Common myeloid progenitor, CD34-positive (primary cell): ENCODE measurements around the gene CACNA1A.
A peak's percentile ranks its signal among the peaks of the same experiment; 100 is the strongest.

Experiments
- CTCF ChIA-PET: fragments of 350-600 bp; sonication (Branson Sonifier 250); formaldehyde crosslinking; loops from one replicate; lab custom pipeline; 2021; ENCODE audit warnings: antibody characterized with exemption; lab: Charles Lee
- POLR2A ChIA-PET: fragments of 350-600 bp; sonication (Branson Sonifier 250); formaldehyde crosslinking; loops from one replicate; lab custom pipeline; 2021; ENCODE audit warnings: antibody characterized with exemption; lab: Charles Lee
- DNase-seq, 3 donors: peaks; one replicate each; pipeline versions ENCODE4 v3.0.0 to v3.0.0-alpha.2; 2013
- H3K27ac ChIP-seq, 2 experiments: 1 replicate in 1 of 2; 2 replicates in 1 of 2; pipeline ENCODE4 v1.7.0; 2013; ENCODE audit warnings: inconsistent platforms in 2 of 2, low read length in 2 of 2, mild to moderate bottlenecking in 2 of 2, low read depth in 1 of 2, moderate library complexity in 1 of 2; ENCODE audit not compliant: severe bottlenecking in 2 of 2, insufficient read depth in 1 of 2, poor library complexity in 1 of 2
- H3K27me3 ChIP-seq, 5 experiments: replicated peaks in 2 of 5; 1 replicate in 3 of 5; 2 replicates in 2 of 5; pipeline versions ENCODE4 v1.6.1 to v1.7.0; 2013; ENCODE audit warnings: low read length in 4 of 5, mild to moderate bottlenecking in 2 of 5, moderate library complexity in 2 of 5, inconsistent platforms in 1 of 5; ENCODE audit not compliant: insufficient read depth in 5 of 5, control insufficient read depth in 4 of 5
- H3K36me3 ChIP-seq, 4 experiments: 1 replicate in 2 of 4; 2 replicates in 2 of 4; pipeline versions ENCODE4 v1.6.1 to v1.7.0; 2013; ENCODE audit warnings: low read length in 3 of 4, control low read depth in 1 of 4, mild to moderate bottlenecking in 1 of 4; ENCODE audit not compliant: control insufficient read depth in 4 of 4, insufficient read depth in 4 of 4
- H3K4me1 ChIP-seq, 4 experiments: 1 replicate in 3 of 4; 2 replicates in 1 of 4; pipeline versions ENCODE4 v1.6.1 to v1.7.1; 2013; ENCODE audit warnings: low read length in 3 of 4, mild to moderate bottlenecking in 3 of 4, control low read depth in 1 of 4, inconsistent platforms in 1 of 4, moderate library complexity in 1 of 4; ENCODE audit not compliant: control insufficient read depth in 4 of 4, insufficient read depth in 4 of 4; ENCODE audit errors: control extremely low read depth in 1 of 4
- H3K4me3 ChIP-seq, 7 experiments: 1 replicate in 4 of 7; 2 replicates in 3 of 7; pipeline versions ENCODE4 v1.5.1 to v1.7.0; 2013; ENCODE audit warnings: mild to moderate bottlenecking in 7 of 7, low read length in 6 of 7, moderate library complexity in 6 of 7, inconsistent platforms in 2 of 7, low read depth in 2 of 7, control low read depth in 1 of 7; ENCODE audit not compliant: insufficient read depth in 4 of 7, control insufficient read depth in 1 of 7; ENCODE audit errors: extremely low read depth in 1 of 7
- H3K9me3 ChIP-seq, 5 experiments: 1 replicate in 4 of 5; 2 replicates in 1 of 5; pipeline versions ENCODE4 v1.6.1 to v1.7.1; 2013; ENCODE audit warnings: low read length in 4 of 5, mild to moderate bottlenecking in 2 of 5, inconsistent platforms in 1 of 5, low read depth in 1 of 5, moderate library complexity in 1 of 5; ENCODE audit not compliant: control insufficient read depth in 4 of 5, insufficient read depth in 2 of 5; ENCODE audit errors: control extremely low read depth in 1 of 5
- whole genome bisulfite sequencing: methylation state at CpG from one replicate; pipeline ENCODE4 v1.1.5; 2013; ENCODE audit not compliant: insufficient coverage; 5-methylcytosine and 5-hydroxymethylcytosine counted together

Gene CACNA1A

GRCh38 chr19:13164343-13165161, 341.7 kb downstream of the CACNA1A start:
- POLR2A ChIA-PET: interaction anchor here (0.6 to 6.5 kb wide), 7 partner anchors 9 to 63 kb away, joined by 3 to 95 read pairs (median 5); partner anchors contain the start of genes IER2 and STX10
- H3K4me1 ChIP-seq: peaks cover 14 to 82% (median 71%) of the 10 kb centered on the region in 4 experiments
- H3K4me3 ChIP-seq: peak overlapping the region in 6 of 7 experiments; percentile 1 to 78 (median 32)

GRCh38 chr19:13163609-13164342, 342.5 kb downstream of the CACNA1A start:
- Histone ChIP-seq H3K27me3 (no peaks in the 10 kb centered on the region), H3K9me3 (no peaks in the 10 kb centered on the region), H3K4me3 (peak overlapping the region in 3 of 7 experiments; percentile 59 to 78 (median 70)), H3K4me1 (peaks cover 14 to 78% (median 70%) of the 10 kb centered on the region in 4 experiments), H3K27ac (peak overlapping the region; percentile 58 to 83), H3K36me3 (no peaks in the 10 kb centered on the region)
- peak; percentile 54 to 80 (median 70) for DNase-seq
- WGBS: 11% methylated on average over 7 of the region's 20 CpGs
- ChIA-PET CTCF (interaction anchor here (1.0 to 6.1 kb wide), 9 partner anchors 7 to 99 kb away, joined by 3 to 32 read pairs (median 5); partner anchors contain the start of genes IER2 and STX10), POLR2A (interaction anchor here (0.6 to 6.5 kb wide), 7 partner anchors 8 to 63 kb away, joined by 3 to 95 read pairs (median 5); partner anchors contain the start of genes IER2, NACC1 and STX10)

More at GRCh38 chr19:13164343-13165161, 341.7 kb downstream of the CACNA1A start:
- H3K9me3 ChIP-seq: no peaks in the 10 kb centered on the region
- 9% methylated on average over 18 of the region's 19 CpGs for WGBS
- CTCF ChIA-PET: interaction anchor here (1.2 to 6.1 kb wide), 8 partner anchors 8 to 28 kb away, joined by 4 to 32 read pairs (median 6); partner anchors contain the start of genes IER2 and STX10
- H3K27me3 ChIP-seq: no peaks in the 10 kb centered on the region
- H3K27ac ChIP-seq: peak overlapping the region; percentile 15 to 83
- no peaks in the 10 kb centered on the region for H3K36me3 ChIP-seq
- peak; percentile 77 to 96 (median 95) for DNase-seq

GRCh38 chr19:13162724-13163608, 343.3 kb downstream of the CACNA1A start:
- H3K27me3 ChIP-seq: no peaks in the 10 kb centered on the region
- peaks cover 14 to 76% (median 62%) of the 10 kb centered on the region in 4 experiments for H3K4me1 ChIP-seq
- H3K9me3 ChIP-seq: no peaks in the 10 kb centered on the region
- H3K36me3 ChIP-seq: no peaks in the 10 kb centered on the region
- peak overlapping the region; percentile 58 to 83 for H3K27ac ChIP-seq
- H3K4me3 ChIP-seq: peak overlapping the region; percentile 30 to 78 (median 59)
- 1% methylated on average over 53 of the region's 58 CpGs for WGBS
- peak; percentile 88 to 90 (median 90) for DNase-seq
- POLR2A ChIA-PET: interaction anchor here (1.3 to 6.5 kb wide), 5 partner anchors 8 to 59 kb away, joined by 5 to 95 read pairs (median 9); partner anchors contain the start of genes IER2, NACC1 and STX10
- CTCF ChIA-PET: interaction anchor here (1.0 to 6.1 kb wide), 8 partner anchors 7 to 100 kb away, joined by 3 to 32 read pairs (median 6); partner anchors contain the start of genes IER2 and STX10

- Histone ChIP-seq H3K27ac (no peak overlapping the region), H3K4me1 (peaks cover 11 to 72% (median 56%) of the 10 kb centered on the region in 4 experiments), H3K4me3 (no peak overlapping the region), H3K9me3 (no peaks in the 10 kb centered on the region), H3K27me3 (no peaks in the 10 kb centered on the region), H3K36me3 (no peaks in the 10 kb centered on the region)
- ChIA-PET CTCF (interaction anchor here (1.1 kb wide), 1 partner anchor 37 kb away, joined by 3 read pairs; no protein-coding TSS in a partner anchor), POLR2A (no interaction called here)
- no peak for DNase-seq
- WGBS: 89% methylated on average over 1 of the region's 1 CpG
These were observed 345.7 kb downstream of the CACNA1A start for GRCh38 chr19:13160557-13160956.

- H3K36me3 ChIP-seq: no peaks in the 10 kb centered on the region
- H3K4me3 ChIP-seq: no peak overlapping the region
- no peaks in the 10 kb centered on the region for H3K27me3 ChIP-seq
- H3K4me1 ChIP-seq: peaks cover 6 to 70% (median 54%) of the 10 kb centered on the region in 4 experiments
- H3K27ac ChIP-seq: no peak overlapping the region
- ChIA-PET POLR2A (no interaction called here), CTCF (no interaction called here)
- H3K9me3 ChIP-seq: no peaks in the 10 kb centered on the region
- no peak for DNase-seq
- 86% methylated on average over 1 of the region's 3 CpGs for WGBS
These were observed 346.6 kb downstream of the CACNA1A start for GRCh38 chr19:13159713-13160112.
